Right lobe of liver (tissue), 6 donors: Measurements from ENCODE around the gene EPHA1. TPM values are rescaled to one million over a fixed set of nuclear protein-coding genes. Genes with fewer than 3 reads are reported as not detected.

Source experiments
- ATAC-seq, 4 donors: fragments of 200-7000 bp; cut with Tn5 transposase; one replicate each; pipeline ENCODE4 v1.9.1; 2020; ENCODE audit warnings: mild to moderate bottlenecking in 4 of 4, moderate library complexity in 4 of 4
- DNase-seq, 3 donors: peaks; one replicate each; pipeline ENCODE4 v3.0.0-alpha.2; 2020
- H3K27ac ChIP-seq, 3 donors: fragments of 200-600 bp; one replicate each; pipeline ENCODE4 v1.8.0; 2022
- H3K27me3 ChIP-seq, 2 donors: fragments of 200-600 bp; one replicate each; pipeline ENCODE4 v1.8.0; 2022
- H3K36me3 ChIP-seq, 4 donors: fragments of 200-600 bp; sonication (generic) in 1 of 4; one replicate each; pipeline versions ENCODE4 v1.5.1 to v1.8.0; 2017 to 2022; ENCODE audit warnings: control low read depth in 1 of 4
- H3K4me1 ChIP-seq, 4 donors: fragments of 200-600 bp; sonication (generic) in 1 of 4; one replicate each; pipeline versions ENCODE4 v1.5.1 to v1.8.0; 2017 to 2022; ENCODE audit warnings: control low read depth in 1 of 4
- H3K4me3 ChIP-seq, 3 donors: fragments of 200-600 bp; one replicate each; pipeline ENCODE4 v1.8.0; 2022
- H3K9me3 ChIP-seq, 4 donors: fragments of 200-600 bp; sonication (generic) in 1 of 4; one replicate each; pipeline versions ENCODE4 v1.5.1 to v1.8.0; 2017 to 2022; ENCODE audit warnings: control low read depth in 1 of 4
- CTCF ChIP-seq, 4 donors: fragments of 200-600 bp in 3 of 4; fragments of 450-650 bp in 1 of 4; IDR thresholded peaks; one replicate each; pipeline versions ENCODE4 v1.5.1 to v1.8.0; 2016 to 2022; ENCODE audit warnings: antibody characterized with exemption in 4 of 4, mild to moderate bottlenecking in 2 of 4
- POLR2A ChIP-seq: fragments of 450-650 bp; IDR thresholded peaks from one replicate; pipeline ENCODE4 v1.6.1; 2017; ENCODE audit warnings: antibody characterized with exemption, mild to moderate bottlenecking
- WGBS: methylation state at CpG from one replicate; pipeline ENCODE4 v1.1.6; 2018; ENCODE audit warnings: low coverage, low lambda C conversion rate; ENCODE audit not compliant: insufficient coverage; ENCODE audit errors: missing lambda C conversion rate; 5-methylcytosine and 5-hydroxymethylcytosine counted together
- intact Hi-C, 2 donors: fragments of 100-400 bp; cut with DNase I; formaldehyde crosslinking; loops; one replicate each; pipeline versions ENCODE4 v1.11.2 to v1.14.1; 2022
- total RNA-seq, 6 experiments: library from RNA; depleted of rRNA in 2 of 6; stranded (reverse); fragments of >200 nt in 2 of 6; fragmentation: NEBNext Ultra II Directional in 3 of 6; extraction: Animal tissue kit (Norgen Biotek cat#: 25700) in 3 of 6; gene quantifications; one replicate each; pipeline versions ENCODE4 v1.1.0 to v1.2.4, GENCODE V29; 2016 to 2023
- donor health status: DM: no; HTN: yes; CAD: no.
- donor health status: DM: no; HTN: no; CAD: no.
- donor health status: DM: no; HTN: no; CAD: no.
- donor health status: DM: no; HTN: yes; CAD: no.
- donor health status: DM: no; HTN: yes; CAD: no.

Gene EPHA1
- total RNA-seq, 6 experiments from 2014 or later = 12.6 to 41.3 (median 16.5) TPM

- H3K36me3 ChIP-seq = no peaks in the 10 kb centered on the region
- WGBS = 98% methylated on average over 5 of the region's 9 CpGs
- DNase-seq = no peak
- intact Hi-C loops = no loop called here
- no peaks in the 10 kb centered on the region for H3K9me3 ChIP-seq
- TF ChIP-seq CTCF (IDR thresholded peaks at IDR 0.05) (no peak), POLR2A (no peak)
- H3K27me3 ChIP-seq = no peaks in the 10 kb centered on the region
- no peak for ATAC-seq
- H3K4me1 ChIP-seq = peaks cover 0 to 11% (median 2%) of the 10 kb centered on the region in 4 donors
- no peak overlapping the region for H3K4me3 ChIP-seq
- H3K27ac ChIP-seq = no peak overlapping the region
These were observed 57.1 kb downstream of the EPHA1 start for GRCh38 chr7:143351574-143351973.

- no peak for ATAC-seq
- H3K9me3 ChIP-seq = no peaks in the 10 kb centered on the region
- 87% methylated on average over 5 of the region's 5 CpGs for WGBS
These were observed 57.6 kb downstream of the EPHA1 start for GRCh38 chr7:143351060-143351459.

GRCh38 chr7:143347950-143348349 lies 60.7 kb downstream of the EPHA1 start:
- no peaks in the 10 kb centered on the region for H3K9me3 ChIP-seq
- no peak for ATAC-seq
- no peak for DNase-seq
- H3K4me1 ChIP-seq = peaks cover 0 to 10% (median 2%) of the 10 kb centered on the region in 4 donors
- no peaks in the 10 kb centered on the region for H3K27me3 ChIP-seq
- TF ChIP-seq POLR2A (no peak), CTCF (IDR thresholded peaks at IDR 0.05) (no peak)
- no peak overlapping the region for H3K27ac ChIP-seq
- 64% methylated on average over 5 of the region's 5 CpGs for WGBS
- intact Hi-C loops = no loop called here
- H3K4me3 ChIP-seq = no peak overlapping the region
- no peaks in the 10 kb centered on the region for H3K36me3 ChIP-seq

More at GRCh38 chr7:143351060-143351459, 57.6 kb downstream of the EPHA1 start:
- Histone ChIP-seq H3K36me3 (no peaks in the 10 kb centered on the region), H3K27me3 (no peaks in the 10 kb centered on the region), H3K4me3 (no peak overlapping the region), H3K4me1 (peaks cover 0 to 11% (median 2%) of the 10 kb centered on the region in 4 donors), H3K27ac (no peak overlapping the region)
- TF ChIP-seq CTCF (IDR thresholded peaks at IDR 0.05) = no peak
- TF ChIP-seq POLR2A = no peak
- intact Hi-C loops = no loop called here
- no peak for DNase-seq

GRCh38 chr7:143346018-143346417 lies 62.6 kb downstream of the EPHA1 start:
- TF ChIP-seq POLR2A (no peak), CTCF (IDR thresholded peaks at IDR 0.05) (no peak)
- H3K36me3 ChIP-seq = no peaks in the 10 kb centered on the region
- no peaks in the 10 kb centered on the region for H3K4me1 ChIP-seq
- ATAC-seq (no peak), DNase-seq (no peak)
- no peaks in the 10 kb centered on the region for H3K27me3 ChIP-seq
- H3K4me3 ChIP-seq = no peak overlapping the region
- intact Hi-C loops = no loop called here
- no peaks in the 10 kb centered on the region for H3K9me3 ChIP-seq
- 79% methylated on average over 2 of the region's 4 CpGs for WGBS
- no peak overlapping the region for H3K27ac ChIP-seq

- no peaks in the 10 kb centered on the region for H3K9me3 ChIP-seq
- no peaks in the 10 kb centered on the region for H3K36me3 ChIP-seq
- 13% methylated on average over 19 of the region's 35 CpGs for WGBS
- no peaks in the 10 kb centered on the region for H3K4me1 ChIP-seq
- TF ChIP-seq CTCF (IDR thresholded peaks at IDR 0.05) (peak in 3 of 4 donors; percentile 33 to 37 (median 37)), POLR2A (no peak)
- H3K4me3 ChIP-seq = peak overlapping the region in 1 of 3 donors; percentile 7
- ATAC-seq (peak; percentile 72 to 90 (median 84)), DNase-seq (peak in 1 of 3 donors; percentile 64)
- no peak overlapping the region for H3K27ac ChIP-seq
- H3K27me3 ChIP-seq = no peaks in the 10 kb centered on the region
- intact Hi-C loops = no loop called here
These were observed 63.2 kb downstream of the EPHA1 start for GRCh38 chr7:143345428-143345900.
